ENCODE results near the gene PTPRF.
"Not testable (repeated sequence)": the region's sequence is repeated elsewhere in the genome, so short reads cannot be mapped to it uniquely, and the experiment has no call there.

PTPRF gene

DNA sequence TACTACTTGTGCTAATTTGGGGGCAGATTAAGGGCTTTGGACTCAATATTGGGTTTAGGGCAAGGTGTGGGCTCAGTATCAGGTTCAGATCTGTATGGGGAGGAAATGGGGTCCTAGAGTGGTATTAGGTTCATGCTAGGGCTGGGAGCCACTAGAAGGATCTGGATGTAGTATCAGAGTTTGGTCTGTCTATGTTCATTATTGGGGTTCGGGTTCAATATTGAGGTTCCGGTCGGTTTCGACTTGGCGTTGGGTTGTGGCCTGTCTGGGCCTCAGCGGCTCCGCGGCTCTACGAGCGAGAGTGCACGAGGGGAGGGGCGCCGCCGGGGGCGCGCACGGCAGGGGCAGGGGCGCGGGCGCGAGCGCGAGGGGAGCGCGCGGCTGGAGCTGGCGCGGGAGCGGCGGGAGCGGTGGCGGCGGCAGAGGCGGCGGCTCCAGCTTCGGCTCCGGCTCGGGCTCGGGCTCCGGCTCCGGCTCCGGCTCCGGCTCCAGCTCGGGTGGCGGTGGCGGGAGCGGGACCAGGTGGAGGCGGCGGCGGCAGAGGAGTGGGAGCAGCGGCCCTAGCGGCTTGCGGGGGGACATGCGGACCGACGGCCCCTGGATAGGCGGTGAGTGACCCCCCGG is at the start of gene PTPRF:
PTPRF (plus strand) TSS at position 401 of the 624 bp plus-strand sequence. CDS start 14,193 bp downstream, outside the sequence.
- DNase-seq, result peak; percentile 17

DNA sequence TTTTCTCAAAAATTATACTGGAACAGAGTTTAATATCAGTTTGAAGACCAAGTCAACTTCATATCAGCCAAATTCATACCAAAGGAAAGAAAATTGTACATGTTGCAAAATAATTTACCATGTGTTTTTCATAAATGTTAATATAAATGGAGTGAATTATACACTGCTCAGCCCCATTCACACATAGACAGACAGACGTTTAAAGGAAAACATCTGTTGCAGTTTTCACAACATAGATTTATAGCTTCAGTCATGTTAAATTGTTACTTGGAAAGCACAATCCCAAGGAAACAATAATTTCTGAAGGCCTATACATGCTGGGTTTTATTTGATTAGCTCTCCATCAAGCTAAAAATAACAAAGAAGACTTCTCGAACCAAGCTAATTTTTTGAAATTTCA is 49.2 kb upstream of the PTPRF start:
- DNase-seq, result no peak

DNA sequence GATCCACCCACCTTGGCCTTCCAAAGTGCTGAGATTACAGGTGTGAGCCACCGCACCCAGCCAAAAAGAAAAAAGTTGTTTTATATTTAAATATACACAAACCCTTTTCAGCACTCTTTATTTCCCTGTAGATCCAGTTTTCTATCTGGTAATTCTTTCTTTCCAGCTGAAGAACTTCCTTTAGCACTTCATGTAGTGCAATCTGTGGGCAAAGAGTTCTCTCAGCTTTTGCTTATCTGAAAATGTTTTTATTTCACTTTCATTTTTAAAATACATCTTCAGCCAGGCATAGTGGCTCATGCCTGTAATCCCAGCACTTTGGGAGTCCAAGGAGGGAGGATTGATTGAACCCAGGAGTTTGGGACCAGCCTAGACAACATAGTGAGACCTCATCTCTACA is 48.5 kb upstream of the PTPRF start:
- DNase-seq, result no peak

DNA sequence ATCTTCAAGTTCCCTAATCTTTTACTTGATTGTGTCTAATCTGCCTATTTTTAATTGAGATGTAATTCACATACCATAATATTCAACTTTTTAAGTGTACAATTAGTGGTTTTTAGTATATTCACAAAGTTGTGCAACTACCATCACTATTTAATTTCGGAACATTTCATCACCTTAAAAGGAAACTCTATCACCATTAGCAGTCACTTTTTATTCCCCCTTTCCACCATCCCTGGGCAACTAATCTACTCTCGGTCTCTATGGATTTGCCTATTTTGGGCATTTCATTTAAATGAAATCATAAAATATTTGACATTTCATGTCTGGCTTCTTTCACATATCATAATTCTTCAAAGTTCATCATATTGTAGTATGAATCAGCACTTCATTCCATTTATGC is 46.3 kb upstream of the PTPRF start:
- DNase-seq, result no peak

DNA sequence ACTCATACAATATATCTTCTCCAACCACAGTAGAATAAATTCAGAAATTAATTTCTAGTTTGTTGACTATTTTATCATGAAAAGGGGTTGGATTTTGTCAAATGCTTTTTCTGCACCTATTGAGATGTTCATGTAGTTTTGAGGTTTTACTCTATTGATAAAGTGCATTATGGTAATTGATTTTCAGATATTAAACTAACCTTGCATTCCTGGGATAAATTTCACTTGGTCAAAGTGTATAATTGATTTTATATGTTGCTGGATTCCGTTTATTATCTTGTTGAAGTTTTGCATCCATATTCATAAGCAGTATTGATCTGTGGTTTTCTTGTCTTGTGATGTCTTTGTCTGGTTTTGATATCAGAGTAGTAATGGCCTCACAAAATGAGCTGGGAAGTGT is 42.5 kb upstream of the PTPRF start:
- DNase-seq, result no peak

DNA sequence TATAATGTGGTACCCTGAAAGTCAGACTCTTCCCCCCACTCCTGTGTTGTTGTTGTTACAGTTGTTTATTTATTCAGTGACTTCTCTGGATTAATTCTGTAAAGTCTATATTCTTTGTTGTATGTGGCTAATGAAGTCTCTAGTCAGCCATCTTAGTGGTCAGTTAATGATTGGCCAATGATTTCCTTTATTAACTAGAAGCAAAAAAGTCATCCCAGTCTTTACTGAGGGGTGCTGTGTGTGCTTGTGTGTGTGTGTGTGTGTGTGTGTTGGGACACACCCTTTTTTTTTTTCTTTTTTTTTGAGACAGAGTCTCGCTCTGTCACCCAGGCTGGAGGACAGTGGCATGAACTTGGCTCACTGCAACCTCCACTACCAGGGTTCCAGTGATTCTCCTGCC is 39.6 kb upstream of the PTPRF start:
- no peak for DNase-seq

DNA sequence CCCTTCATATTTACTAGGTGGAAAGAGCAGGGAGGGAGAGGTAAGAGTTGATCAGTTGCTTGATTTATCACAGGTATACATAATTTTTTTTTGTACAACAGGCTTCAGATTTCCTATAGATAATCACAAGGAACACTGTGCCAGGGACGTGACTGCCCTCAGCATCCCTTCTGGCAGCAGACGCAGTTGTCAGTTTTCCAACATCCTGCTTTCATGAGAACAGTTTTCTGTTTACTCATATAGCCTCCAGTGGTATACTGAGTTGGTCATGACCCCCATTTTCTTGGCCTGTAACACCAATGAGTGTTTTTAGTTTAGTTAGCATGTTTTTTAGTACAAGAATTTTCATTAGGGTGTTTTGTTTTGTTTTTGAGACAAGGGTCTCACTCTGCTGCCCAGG is 37.9 kb upstream of the PTPRF start:
- DNase-seq, result no peak

DNA sequence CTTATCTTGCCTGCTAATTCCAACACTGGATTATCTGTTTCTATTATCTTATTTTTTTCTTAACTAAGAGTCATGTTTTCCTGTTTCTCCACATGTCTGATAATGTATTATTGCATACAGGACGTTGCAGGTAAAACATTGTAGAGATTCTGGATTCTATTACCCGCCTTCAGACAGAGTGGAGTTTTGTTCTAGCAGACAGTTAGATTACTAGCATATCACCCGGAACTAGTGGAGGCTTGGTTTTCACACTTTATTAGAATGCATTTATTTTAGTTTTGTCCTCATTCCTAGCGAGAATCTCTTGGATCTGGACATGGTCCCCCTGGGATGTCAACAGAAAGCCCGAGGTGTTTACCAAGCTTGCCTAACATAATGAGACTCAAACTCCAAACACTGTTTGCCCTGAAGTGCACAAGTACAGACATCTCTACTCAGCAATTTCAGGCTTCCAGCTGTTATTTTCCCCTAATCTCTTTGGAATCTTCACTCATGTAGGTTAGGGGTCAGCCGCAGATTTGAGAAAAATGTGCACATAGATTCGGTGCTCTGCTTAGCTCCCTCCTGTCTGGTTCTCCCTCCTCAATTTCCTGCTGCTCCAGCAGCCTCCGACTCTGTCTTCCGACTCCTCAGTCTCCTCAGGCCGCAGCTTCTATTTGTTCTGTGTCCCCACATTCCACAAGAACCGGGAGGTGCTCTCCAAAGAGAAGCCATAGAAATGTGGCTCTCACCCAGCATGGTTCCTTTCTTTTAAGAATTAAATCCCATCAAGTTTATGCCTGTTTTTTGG is 36.8 kb upstream of the PTPRF start:
- DNase-seq, result no peak

DNA sequence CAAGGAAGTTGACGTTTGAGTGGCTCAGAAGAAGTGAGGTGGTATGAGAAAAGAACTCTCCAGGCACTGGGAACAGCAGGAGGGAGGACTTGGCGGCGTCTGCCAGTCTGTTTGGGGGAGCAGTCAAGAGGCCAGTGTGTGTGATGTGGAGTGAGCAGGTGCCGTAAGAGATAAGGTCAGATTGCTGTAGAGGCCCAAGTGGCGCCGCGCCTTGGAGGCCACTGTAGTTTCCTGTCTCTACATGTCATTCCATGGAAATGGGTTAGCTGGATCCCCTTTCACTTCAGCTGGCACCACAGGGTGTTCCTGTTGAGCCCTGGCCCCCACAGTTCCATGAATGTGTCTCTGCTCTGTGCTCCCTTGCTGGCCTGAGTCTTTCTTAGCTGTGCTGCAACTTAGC is 35.5 kb upstream of the PTPRF start:
- no peak for DNase-seq

DNA sequence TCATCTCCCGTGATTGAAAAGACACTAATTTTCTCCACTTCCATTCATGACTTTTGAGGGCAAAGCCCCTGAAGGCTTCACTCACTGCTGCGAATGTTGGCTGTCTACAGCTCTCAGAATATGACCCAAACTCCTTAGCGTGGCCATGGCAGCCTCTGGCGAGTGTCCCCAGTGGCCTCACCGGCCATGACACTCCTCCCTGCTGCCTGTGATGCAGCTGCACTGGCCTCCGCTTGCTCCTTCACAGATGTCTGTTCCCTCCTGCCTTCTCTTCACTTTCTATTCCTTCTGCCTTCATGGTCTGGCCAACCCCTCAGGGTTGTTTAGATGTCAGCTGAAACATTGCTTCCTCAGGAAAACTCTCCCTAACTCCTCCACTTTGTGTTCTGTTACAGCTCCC is 30.8 kb upstream of the PTPRF start:
- no peak for DNase-seq

DNA sequence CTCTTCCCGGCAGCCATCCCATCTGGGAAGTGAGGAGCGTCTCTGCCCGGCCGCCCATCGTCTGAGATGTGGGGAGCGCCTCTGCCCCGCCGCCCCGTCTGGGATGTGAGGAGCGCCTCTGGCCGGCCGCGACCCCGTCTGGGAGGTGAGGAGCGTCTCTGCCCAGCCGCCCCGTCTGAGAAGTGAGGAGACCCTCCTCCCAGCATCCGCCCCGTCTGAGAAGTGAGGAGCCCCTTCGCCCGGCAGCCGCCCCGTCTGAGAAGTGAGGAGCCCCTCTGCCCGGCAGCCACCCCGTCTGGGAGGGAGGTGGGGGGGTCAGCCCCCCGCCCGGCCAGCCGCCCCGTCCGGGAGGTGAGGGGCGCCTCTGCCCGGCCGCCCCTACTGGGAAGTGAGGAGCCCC is 28.9 kb upstream of the PTPRF start:
- not testable (repeated sequence) for DNase-seq

DNA sequence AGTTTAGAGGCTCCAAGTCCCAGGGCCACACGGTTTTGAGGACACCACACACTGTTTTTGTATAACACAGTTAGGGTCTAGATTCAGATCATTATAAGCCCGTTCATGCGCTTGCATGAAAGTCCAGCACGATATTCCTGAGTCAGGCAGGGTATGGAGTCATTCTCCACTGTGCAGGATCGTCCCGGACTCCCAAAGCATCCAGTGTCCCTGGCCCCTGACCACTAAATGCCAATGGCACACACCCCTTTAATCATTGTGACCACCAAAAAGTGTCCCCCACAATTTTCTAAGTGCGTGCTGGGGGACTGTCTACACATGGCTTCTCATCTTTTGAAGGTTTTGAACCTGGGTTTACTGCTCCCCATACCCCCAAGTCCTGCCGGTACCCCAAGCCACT is 27.1 kb upstream of the PTPRF start:
- no peak for DNase-seq

DNA sequence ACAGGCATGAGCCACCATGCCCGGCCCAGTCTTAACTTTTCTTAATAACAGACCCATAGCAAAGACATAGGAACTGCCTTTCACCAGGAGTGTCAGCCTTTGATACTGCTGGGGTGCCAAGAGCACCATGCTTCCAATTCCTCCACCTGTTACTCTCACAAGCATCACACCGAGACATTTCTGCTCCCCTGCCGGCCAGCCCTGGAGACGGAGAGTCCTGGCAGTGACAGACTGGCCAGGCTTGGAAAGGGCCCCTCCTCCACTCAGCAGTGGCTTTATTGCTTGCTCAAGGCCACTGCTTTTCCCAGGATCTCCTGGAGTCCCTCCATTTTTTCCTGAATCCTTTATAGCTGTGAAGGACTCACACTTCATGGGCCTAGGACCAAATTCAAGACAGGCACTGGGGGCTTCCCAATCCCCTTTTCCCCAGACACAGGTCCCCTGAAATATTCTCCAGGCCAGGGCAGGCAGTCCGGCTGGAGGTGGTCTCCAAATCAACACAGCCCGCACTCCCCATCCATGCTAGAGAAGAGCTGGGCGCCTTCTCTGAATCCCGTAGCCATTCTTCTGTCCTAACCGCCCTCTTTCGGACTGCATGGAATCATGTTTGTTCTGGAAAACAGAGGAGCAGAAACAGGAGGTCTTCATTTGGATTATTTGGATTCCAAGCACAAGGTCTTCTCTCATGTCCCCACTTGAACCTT is 25.5 kb upstream of the PTPRF start:
- no peak for DNase-seq

DNA sequence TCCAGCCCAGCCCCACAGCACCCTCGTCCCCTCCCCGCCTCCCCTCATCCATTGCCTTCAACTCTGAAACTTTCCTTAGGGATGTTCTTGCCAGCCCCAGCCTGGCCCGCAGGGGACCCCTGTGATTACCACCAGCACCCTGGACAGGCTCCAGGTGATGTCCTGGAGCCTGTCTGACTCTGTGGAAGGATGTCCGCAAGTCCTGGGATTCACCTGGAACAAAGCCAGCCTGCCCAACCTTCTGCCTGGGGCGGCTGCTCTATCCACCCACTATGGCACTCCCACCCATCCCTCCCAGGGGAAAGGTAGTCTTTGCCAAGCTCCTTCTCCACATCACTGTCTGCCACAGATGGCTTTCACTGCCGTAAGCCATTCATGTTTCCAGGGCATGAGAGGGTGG is 24.4 kb upstream of the PTPRF start:
- no peak for DNase-seq

DNA sequence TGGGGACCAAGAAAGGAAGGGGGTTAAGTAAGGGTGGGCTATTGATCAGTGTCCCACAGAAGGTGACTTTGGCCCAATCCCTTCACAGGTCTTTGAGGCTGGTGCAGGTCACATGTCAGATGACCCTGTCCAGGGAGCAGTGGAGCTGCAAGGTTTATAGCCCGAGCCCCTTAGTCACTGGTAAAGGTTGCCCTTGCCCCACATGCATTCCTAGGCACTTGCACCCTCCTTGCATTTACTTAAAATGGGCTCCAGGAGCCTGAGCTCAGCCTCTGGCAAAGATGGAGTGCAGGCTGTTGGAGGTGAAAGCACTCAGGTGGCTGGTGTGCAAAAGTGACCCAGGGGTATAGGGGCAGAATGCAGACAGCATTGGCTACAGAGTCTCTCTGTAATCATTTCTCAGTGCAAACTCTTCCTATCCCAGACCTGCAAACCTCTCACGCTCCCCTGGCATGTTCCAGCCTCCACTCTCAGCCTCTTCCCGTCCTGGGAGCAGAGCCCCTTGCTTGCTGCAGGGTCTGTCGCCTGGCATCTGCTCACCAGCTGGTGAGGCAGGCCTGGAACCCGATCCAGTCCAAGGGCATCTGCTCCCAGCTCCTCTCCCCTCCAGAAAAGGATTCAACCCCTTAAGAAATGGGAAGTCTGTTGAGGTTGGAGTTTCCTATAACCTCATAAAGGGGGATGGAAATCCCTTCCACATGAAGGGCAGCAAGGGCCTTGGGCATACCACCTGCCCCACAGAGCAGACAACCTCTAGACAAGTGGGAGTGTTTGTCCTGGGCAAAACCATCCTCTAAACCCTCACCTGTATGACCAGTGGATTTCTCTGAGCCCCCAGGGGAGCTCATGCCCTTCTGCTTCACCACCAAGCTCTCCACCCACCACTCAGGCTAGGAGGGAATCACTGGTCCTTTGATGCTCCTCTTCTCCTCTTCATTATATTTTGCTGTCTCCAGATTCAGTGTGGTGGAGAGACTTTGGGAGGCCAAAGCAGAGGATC is 23.1 kb upstream of the PTPRF start:
- no peak for DNase-seq

DNA sequence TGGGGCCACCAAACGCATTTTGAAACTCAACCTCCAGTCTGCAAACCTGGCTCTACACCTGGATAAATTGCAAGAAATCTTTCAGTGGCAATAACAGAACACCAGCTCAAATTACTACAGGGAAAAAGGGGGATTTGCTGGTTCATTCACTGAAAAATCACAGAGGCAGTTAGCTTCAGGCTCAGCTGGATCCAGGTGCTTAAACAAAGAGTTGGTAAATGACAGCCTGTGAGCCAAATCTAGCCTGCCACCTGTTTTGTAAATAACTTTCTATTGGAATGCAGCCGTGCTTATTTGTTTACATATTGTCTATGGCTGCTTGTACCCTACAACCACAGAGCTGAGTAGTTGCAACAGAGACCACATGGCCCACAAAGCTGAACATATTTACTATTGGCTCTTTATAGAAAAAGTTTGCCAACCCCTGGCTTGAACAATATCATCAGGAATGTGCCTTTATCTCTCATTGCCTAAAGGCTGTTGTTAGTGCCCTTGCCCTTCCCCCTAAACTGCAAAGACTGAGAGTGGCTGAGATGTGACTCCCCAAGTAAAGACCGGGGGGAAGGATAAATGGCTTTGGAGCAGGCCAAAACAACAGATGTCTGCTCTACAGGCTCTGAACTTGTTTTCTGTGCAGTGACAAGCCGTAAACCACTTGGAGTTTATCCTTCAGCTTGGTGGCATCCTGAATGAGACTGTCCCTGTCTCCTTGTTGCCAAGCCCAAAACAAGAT is 21.5 kb upstream of the PTPRF start:
- DNase-seq, result no peak

DNA sequence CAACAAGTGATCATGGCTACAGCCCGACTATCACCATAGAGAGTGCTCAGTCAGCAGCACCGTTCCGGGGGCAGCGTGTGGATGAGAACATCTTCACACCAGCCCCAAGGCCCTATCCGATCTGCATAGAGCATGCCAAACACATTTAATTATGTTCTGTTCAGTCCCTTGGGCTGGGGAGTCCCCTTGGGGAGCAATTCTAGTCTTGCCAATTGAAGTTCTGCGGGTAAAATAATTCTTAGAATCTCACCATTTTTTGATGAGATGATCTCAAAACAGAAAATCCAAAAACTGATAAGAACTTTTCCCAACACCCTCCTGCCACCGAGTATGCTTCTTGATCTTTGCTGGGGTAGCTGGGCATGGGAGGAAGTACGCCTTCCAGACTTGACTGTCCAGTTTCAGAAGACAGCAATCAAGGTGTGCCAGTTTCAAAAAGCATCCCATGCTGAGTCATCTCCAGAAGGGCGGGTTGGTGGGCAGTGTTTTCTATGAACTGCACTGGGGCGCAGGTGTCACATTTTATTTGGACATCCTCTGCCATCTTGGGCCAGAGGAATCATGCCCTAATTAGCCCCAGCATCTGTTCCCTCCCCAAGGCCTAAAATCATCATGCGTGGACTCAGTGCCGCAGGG is 20.8 kb upstream of the PTPRF start:
- no peak for DNase-seq

DNA sequence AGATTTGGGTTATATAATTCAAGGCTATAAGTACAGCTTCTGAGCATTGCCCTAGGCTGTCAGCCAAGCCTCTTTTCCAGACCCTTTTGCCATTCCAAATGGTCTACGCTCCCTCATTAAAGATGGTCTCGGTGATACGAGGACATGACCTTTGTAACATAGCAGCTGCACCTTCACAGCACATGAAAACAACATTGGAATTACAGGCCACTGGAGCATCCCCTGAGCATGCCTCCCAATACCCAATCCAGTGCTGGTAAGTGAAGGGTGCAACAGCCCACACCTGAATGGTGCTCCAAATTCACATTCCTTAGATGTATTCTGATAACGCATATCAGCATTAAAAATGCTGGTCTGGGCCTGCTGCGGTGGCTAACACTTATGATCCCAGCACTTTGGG is 20.1 kb upstream of the PTPRF start:
- DNase-seq, result no peak

DNA sequence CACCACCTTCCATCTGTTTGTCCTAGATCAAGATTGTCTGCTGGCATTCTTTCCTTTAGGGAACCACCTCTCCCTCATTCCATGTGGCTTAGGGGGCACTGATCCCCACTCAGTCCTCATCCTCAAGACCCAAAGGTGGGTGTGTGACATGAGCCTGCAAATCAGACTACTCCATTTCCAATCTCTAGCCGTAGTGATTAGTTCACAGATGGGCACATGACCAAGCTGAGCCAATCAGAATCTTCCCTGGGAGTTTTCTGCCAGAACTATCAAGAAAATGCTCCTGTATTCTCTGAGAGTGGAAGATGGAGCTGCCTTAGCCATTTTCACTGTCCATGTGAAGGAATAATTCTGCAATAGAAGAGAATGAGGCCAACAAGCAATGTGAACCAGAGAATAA is 19.3 kb upstream of the PTPRF start:
- no peak for DNase-seq

DNA sequence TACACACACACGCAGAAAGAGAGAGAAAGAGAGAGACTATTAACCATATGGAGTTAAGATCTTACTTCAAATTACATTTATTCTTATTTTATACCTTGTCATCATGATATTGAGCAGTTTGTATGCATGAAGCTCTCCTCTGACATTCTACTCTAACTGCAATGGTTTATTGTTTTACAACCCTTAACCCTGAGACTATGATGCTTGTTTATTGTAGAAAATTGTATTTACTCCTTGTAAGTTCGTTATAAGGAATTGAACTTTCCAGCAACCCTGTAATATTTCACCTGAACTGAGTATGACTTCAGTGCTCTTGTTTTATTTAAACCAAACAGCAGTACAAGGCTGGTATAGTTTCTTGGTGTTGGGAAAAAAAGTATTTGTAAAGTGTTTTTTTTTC is 18.6 kb upstream of the PTPRF start:
- DNase-seq, result no peak

DNA sequence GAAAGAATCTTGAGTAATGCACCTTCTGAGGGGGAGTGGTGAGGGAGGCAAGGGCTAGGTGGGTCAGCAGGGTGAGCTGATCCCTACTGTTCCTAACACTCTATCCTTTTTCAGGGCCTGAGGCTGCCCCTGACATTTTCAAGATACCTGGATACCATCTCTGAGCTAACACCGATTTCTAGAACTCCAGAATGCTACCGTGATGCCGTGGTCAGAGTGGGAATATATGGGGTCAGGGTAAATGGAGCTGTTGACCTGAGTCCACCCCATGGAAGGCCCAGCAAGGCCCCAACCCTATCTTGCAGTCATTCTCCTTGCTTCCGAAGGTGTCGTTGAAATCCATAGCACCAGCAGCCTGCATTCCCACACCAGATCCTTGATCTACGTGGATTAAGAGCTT is 18.0 kb upstream of the PTPRF start:
- DNase-seq, result no peak

All from activated naive CD4-positive, alpha-beta T cell treated with Interleukin-2 at 50 U/mL for 16 hours (primary cell).